Brain microvascular endothelial cell (primary cell): ENCODE measurements around the gene ZNF407.

ENCODE experiments used
- DNase-seq: peaks from one replicate; pipeline ENCODE4 v3.0.0-alpha.2; 2020
- H3K27ac ChIP-seq: fragments of 250-450 bp; sonication (Bioruptor Pico); 2 replicates; pipeline ENCODE4 v1.5.1; 2020; ENCODE audit warnings: mild to moderate bottlenecking, moderate library complexity
- H3K27me3 ChIP-seq: fragments of 250-450 bp; sonication (Bioruptor Pico); replicated peaks from 2 replicates; pipeline ENCODE4 v1.5.1; 2020; ENCODE audit warnings: mild to moderate bottlenecking
- H3K36me3 ChIP-seq: fragments of 250-450 bp; sonication (Bioruptor Pico); replicated peaks from 2 replicates; pipeline ENCODE4 v1.5.1; 2020; ENCODE audit warnings: mild to moderate bottlenecking
- H3K4me3 ChIP-seq: 2 replicates; pipeline ENCODE4 v1.5.1; 2011; ENCODE audit warnings: low read depth, mild to moderate bottlenecking, control low read depth, low read length, moderate library complexity
- CTCF ChIP-seq: IDR thresholded peaks from 2 replicates; pipeline ENCODE4 v1.5.1; 2011; ENCODE audit warnings: low read depth, mild to moderate bottlenecking, moderate library complexity, low read length, control low read depth, inconsistent platforms; ENCODE audit errors: missing control alignments
- in situ Hi-C: cut with HindIII; loops from 2 replicates; pipeline ENCODE4 v1.10.0; 2017; ENCODE audit warnings: low sequenced_read_pairs, low pct_ligation_motif_present

Gene ZNF407

GRCh38 chr18:75053028-75053629 is 455.5 kb downstream of the ZNF407 start:
- no peaks in the 10 kb centered on the region for H3K27me3 ChIP-seq
- no peak overlapping the region for H3K4me3 ChIP-seq
- no peak overlapping the region for H3K27ac ChIP-seq
- DNase-seq: no peak
- no peak for TF ChIP-seq CTCF
- in situ Hi-C loops: no loop called here
- no peaks in the 10 kb centered on the region for H3K36me3 ChIP-seq

GRCh38 chr18:75054046-75054445 is 456.4 kb downstream of the ZNF407 start:
- DNase-seq: no peak
- no peaks in the 10 kb centered on the region for H3K27me3 ChIP-seq
- in situ Hi-C loops: no loop called here
- H3K36me3 ChIP-seq: no peaks in the 10 kb centered on the region
- H3K27ac ChIP-seq: no peak overlapping the region
- no peak for TF ChIP-seq CTCF
- no peak overlapping the region for H3K4me3 ChIP-seq

GRCh38 chr18:75054611-75055010 is 456.9 kb downstream of the ZNF407 start:
- Histone ChIP-seq H3K27me3 (no peaks in the 10 kb centered on the region), H3K27ac (no peak overlapping the region), H3K36me3 (no peaks in the 10 kb centered on the region), H3K4me3 (no peak overlapping the region)
- in situ Hi-C loops: no loop called here
- DNase-seq: no peak
- no peak for TF ChIP-seq CTCF

GRCh38 chr18:75057169-75057960 is 459.7 kb downstream of the ZNF407 start:
- no peaks in the 10 kb centered on the region for H3K27me3 ChIP-seq
- DNase-seq: no peak
- H3K4me3 ChIP-seq: no peak overlapping the region
- no peak for TF ChIP-seq CTCF
- no peak overlapping the region for H3K27ac ChIP-seq
- in situ Hi-C loops: no loop called here
- H3K36me3 ChIP-seq: no peaks in the 10 kb centered on the region

GRCh38 chr18:75060185-75060584 is 462.5 kb downstream of the ZNF407 start:
- Histone ChIP-seq H3K36me3 (no peaks in the 10 kb centered on the region), H3K27me3 (no peaks in the 10 kb centered on the region), H3K27ac (no peak overlapping the region), H3K4me3 (no peak overlapping the region)
- in situ Hi-C loops: no loop called here
- no peak for TF ChIP-seq CTCF
- DNase-seq: no peak
